Measurements from ENCODE around the gene SLC9A2.
A peak's percentile ranks its signal among the peaks of the same experiment; 100 is the strongest.

SLC9A2 gene

GRCh38 chr2:102621630-102622029, 2.3 kb downstream of the SLC9A2 start:
- no peak for DNase-seq

GRCh38 chr2:102622646-102623045, 3.3 kb downstream of the SLC9A2 start:
- no peak for DNase-seq

- no peak for DNase-seq
Observed at GRCh38 chr2:102630458-102630857, 11.1 kb downstream of the SLC9A2 start.

- no peak for DNase-seq
Observed at GRCh38 chr2:102632380-102633175, 13.2 kb downstream of the SLC9A2 start.

GRCh38 chr2:102634831-102635241, 15.5 kb downstream of the SLC9A2 start:
- no peak for DNase-seq

- no peak for DNase-seq
Observed at GRCh38 chr2:102635317-102635716, 16.0 kb downstream of the SLC9A2 start.

- DNase-seq, result no peak
Observed at GRCh38 chr2:102636283-102636907, 17.0 kb downstream of the SLC9A2 start.

- no peak for DNase-seq
Observed at GRCh38 chr2:102637358-102637757, 18.0 kb downstream of the SLC9A2 start.

- no peak for DNase-seq
Observed at GRCh38 chr2:102639429-102639828, 20.1 kb downstream of the SLC9A2 start.

- DNase-seq, result no peak
Observed at GRCh38 chr2:102652126-102652525, 32.8 kb downstream of the SLC9A2 start.

- DNase-seq, result peak; percentile 32 to 34
Observed at GRCh38 chr2:102657770-102658169, 38.4 kb downstream of the SLC9A2 start.

- no peak for DNase-seq
Observed at GRCh38 chr2:102660070-102660469, 40.7 kb downstream of the SLC9A2 start.

GRCh38 chr2:102660574-102660973, 41.2 kb downstream of the SLC9A2 start:
- no peak for DNase-seq

- DNase-seq, result no peak
Observed at GRCh38 chr2:102661846-102662245, 42.5 kb downstream of the SLC9A2 start.

GRCh38 chr2:102662833-102663232, 43.5 kb downstream of the SLC9A2 start:
- DNase-seq, result no peak

GRCh38 chr2:102663381-102663780, 44.0 kb downstream of the SLC9A2 start:
- no peak for DNase-seq

GRCh38 chr2:102664471-102664909, 45.1 kb downstream of the SLC9A2 start:
- DNase-seq, result peak; percentile 47 to 59

- no peak for DNase-seq
Observed at GRCh38 chr2:102667072-102667471, 47.7 kb downstream of the SLC9A2 start.

- no peak for DNase-seq
Observed at GRCh38 chr2:102668171-102668570, 48.8 kb downstream of the SLC9A2 start.

- no peak for DNase-seq
Observed at GRCh38 chr2:102669401-102669800, 50.0 kb downstream of the SLC9A2 start.

GRCh38 chr2:102672107-102672776, 52.9 kb downstream of the SLC9A2 start:
- DNase-seq, result no peak

- DNase-seq, result no peak
Observed at GRCh38 chr2:102674370-102674769, 55.0 kb downstream of the SLC9A2 start.

GRCh38 chr2:102674836-102675235, 55.5 kb downstream of the SLC9A2 start:
- DNase-seq, result no peak
